Smooth muscle cell of the brain vasculature (primary cell): ENCODE results near the gene PLCG2.
"Not testable (repeated sequence)": the region's sequence is repeated elsewhere in the genome, so short reads cannot be mapped to it uniquely, and the experiment has no call there.

ENCODE experiments used
- DNase-seq: peaks from one replicate; pipeline ENCODE4 v3.0.0-alpha.2; 2012; ENCODE audit warnings: low read depth, low spot score

The PLCG2 gene

GRCh38 chr16:81754858-81755257 lies 24.2 kb upstream of the PLCG2 start:
- no peak for DNase-seq

GRCh38 chr16:81755915-81756614 lies 23.0 kb upstream of the PLCG2 start:
- no peak for DNase-seq

- DNase-seq = no peak
Measured at GRCh38 chr16:81756615-81757356, 22.3 kb upstream of the PLCG2 start.

- no peak for DNase-seq
Measured at GRCh38 chr16:81758376-81758775, 20.7 kb upstream of the PLCG2 start.

DNA sequence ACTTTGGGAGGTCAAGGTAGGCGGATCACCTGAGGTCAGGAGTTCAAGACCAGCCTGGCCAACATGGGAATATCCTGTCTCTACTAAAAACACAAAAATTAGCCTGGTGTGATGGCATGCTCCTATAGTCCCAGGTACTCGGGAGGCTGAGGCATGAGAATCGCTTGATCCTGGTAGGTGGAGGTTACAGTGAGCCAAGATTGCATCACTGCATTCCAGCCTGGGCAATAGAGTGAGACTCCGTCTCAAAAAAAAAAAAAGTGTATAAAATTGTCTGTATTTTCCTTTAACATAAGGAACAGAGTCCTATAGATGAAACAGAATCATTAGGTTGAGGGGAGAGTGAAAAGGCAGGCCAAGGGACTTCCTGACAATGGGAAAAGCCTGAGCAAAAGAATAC lies 16.8 kb upstream of the PLCG2 start:
- not testable (repeated sequence) for DNase-seq

GRCh38 chr16:81765111-81765919 lies 13.8 kb upstream of the PLCG2 start:
- no peak for DNase-seq

- no peak for DNase-seq
Measured at GRCh38 chr16:81765969-81766368, 13.1 kb upstream of the PLCG2 start.

- no peak for DNase-seq
Measured at GRCh38 chr16:81767987-81768592, 11.0 kb upstream of the PLCG2 start.

DNA sequence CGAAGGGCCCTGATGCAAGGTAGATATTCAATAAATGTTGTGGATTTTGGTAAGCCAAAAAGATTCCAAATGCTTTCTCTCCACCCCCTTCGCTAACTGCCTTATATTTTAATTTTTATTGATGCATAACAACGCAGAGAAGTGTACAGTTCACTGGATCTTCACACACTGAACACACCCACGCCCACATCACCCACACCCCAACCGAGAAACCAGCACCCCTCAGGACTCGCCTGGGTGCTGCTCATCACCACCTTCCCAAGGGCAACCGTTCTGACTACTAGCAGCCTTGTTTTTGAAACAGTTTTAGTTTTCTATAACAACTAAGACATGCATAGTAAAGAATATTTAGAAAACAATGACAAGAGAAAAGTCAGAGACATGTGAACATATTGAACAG lies 9.1 kb upstream of the PLCG2 start:
- DNase-seq = no peak

DNA sequence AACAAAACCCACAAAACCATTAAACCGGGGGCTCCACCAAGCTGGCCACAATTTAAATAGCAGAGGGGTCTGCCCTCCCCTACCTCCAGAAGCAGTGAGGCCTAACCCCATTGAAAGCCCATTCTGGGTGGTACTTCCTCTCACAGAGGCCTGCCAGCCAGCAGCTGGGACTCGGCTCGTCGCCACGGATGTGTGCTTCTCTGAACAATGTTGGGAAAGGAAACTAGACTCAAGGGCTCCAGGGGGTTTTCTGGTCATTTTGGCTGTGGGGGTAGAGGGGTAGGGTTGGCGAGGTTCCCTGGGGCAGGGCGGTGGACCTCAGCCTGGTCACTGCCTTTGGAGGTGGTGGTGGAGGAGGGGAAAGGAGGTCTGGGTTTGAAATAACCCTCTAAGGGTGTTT lies 4.7 kb upstream of the PLCG2 start:
- no peak for DNase-seq

DNA sequence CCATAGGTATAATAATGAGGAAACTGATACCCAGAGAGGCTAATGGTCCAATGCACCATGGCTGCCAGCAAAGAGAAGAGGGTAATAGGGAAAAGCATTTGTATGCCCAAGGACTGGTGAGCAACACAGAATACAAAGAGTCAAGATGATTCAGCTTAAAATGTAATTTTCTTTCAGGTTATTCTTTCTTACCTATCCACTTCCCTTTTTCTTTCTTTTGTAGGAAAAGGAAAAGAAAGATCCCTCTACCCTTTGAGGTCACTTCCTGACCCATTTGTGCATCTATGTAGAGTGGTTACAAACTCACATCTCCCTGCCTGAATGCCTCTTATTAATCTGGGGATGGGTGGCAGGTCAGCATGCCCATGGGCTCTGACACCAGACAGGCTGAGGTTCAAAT lies 3.5 kb upstream of the PLCG2 start:
- DNase-seq = no peak

GRCh38 chr16:81778231-81778630 lies 860 bp upstream of the PLCG2 start:
- no peak for DNase-seq

DNA sequence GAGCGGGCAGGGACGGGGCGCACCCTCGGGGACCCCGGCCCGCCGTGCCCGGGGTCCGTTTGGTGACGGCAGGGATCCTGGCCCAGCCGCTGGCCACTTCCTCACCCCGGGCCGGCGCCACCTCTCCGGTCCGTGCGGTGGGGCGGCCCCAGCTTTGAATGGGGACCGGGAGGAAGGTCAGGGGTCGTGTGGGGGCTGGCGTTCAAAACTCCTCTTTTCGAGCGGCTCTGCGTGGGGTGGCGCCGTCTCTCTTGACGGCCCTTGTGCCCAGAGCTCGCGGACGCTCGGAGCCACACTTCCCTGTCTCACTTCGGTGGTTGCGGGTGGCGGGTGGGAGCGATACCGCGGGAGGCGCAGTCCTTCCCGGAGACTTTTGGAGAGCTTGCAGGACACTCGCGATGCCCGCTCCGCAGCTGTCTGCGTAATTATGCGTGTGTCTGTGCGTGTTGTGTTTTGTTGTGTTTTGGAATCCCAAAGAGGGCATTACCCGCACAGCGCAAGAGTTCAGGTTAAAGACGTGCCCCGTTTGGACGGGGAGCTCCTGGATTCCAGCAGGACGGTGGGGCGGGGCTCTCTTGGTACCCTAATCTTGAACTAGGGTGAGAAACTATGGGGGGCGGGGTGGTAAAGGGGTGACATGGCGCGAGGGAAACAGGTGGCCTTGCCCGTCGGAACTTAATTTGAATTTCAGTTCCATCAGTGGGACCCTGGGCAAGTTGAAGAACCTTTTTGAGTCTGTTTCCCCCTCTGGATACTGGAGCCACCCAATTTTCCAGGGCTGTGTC lies 637 bp downstream of the PLCG2 start:
- DNase-seq = no peak

GRCh38 chr16:81780350-81780749 lies 1.3 kb downstream of the PLCG2 start:
- DNase-seq = no peak

DNA sequence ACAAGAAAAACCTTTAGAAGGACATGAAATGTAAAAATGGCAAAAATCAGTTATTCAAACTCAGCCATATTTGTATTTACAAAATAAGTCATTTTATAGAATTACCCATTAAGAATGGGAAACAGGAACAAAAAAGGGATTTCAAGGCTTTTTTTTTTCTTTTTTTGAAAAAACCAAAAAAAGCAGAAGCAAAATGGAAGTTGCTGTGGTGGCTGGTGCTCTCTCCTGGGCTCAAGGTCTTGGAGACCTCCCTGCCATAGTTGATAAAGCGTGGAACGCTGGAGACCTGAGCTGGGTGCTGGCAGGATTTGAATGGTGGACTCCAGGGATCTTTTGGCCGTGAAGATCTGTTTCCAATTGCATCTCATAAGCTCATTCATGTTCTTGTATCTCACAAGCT lies 3.1 kb downstream of the PLCG2 start:
- no peak for DNase-seq

DNA sequence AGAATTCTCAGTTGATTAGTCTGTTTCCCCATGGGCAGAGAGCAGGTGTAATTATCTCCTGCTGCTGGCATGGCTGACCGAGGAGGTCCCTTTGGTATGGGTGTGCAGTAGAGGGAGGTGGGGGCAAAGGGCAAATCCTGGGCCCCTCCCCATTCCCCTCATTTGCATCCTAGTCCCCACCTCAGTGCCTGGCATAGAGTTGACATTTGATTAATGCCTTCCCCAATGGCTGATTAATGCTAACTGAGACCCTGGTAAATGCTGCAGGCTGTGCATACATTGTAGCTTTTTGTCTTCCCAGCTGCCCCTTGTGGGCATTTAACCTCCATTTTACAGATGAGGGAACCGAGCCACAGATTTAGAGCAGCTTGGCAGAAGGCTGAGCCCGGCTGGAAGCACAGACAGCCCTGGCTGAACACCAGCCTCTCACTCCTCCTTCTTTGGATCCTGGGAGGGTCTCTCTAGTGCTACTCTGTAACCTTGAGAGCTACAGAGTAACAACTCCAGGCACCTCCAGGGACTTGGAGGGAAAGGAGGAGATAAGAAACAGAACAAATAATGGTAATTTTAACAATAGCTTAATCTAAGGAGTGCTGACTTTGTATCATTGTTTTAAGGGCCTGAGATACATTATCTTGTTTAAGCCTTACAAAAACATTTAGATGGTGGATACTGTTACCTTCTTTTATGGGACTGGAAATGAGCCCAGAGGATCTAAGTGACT lies 5.1 kb downstream of the PLCG2 start:
- no peak for DNase-seq

DNA sequence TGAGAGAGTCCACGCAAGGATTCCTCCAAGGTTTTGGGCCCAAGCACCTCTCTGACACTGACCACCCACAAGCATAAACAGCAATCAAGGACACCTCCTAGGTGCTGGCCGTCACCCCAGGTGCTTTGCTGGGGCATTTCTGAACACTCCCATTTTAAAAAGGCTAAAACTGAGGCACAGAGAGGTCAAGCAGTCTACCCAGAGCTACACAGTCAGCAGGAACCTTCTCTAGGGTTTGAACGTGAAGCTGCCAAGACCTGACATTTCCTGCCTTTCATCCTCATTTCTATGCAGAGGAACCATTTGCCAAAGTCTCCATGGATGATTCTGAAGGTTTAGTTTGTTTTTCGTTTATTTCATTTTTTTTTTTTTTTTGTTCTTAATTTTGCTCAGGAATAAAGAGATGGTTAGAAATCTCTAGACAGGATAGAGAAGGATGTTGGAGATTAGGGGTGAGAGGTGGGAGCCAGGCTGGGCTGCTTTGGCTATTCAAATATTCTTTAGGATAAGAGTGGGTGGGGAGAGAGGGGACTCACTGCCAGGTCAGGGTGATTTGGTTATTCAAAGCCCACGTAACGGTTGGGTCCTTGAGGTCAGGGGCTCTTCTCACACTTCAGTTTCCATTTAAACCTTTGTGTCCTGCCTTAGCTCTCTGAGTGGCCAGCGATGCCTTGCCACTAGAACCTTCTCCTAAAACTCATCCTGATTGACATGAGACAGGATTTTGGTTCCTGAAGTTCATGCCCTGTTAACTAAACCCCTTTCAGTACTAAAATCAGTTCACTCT lies 6.2 kb downstream of the PLCG2 start:
- DNase-seq = no peak

DNA sequence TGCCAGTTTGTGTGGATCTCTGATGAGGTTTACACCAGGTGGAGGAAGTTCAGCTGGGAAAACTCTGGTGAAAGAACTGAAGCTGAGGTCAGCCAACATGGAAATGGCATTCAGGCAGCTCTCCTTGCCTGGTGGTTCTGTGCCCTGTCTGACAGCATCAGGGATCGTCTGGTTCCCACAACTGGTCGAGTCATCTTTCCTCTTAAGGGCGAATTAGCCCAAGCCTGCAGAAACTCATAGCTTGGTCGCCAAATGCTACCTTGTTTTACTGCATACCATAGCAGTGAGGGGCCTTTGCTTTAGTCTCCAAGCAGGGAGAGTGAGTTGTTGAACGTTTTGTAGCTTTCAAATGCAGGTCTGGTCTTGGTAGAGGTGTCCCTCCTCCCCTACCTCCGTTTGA lies 7.2 kb downstream of the PLCG2 start:
- DNase-seq = no peak

- no peak for DNase-seq
Measured at GRCh38 chr16:81786868-81787267, 7.8 kb downstream of the PLCG2 start.

GRCh38 chr16:81787659-81788058 lies 8.6 kb downstream of the PLCG2 start:
- DNase-seq = no peak
